HG02884 (cell line): ENCODE results near the gene MEGF6.

Source experiments
- ATAC-seq: cut with Tn5 transposase; IDR thresholded peaks from one replicate; pipeline ENCODE4 v1.9.1; 2021; ENCODE audit warnings: mild to moderate bottlenecking, moderate library complexity; ENCODE audit not compliant: unreplicated experiment

Gene MEGF6

DNA sequence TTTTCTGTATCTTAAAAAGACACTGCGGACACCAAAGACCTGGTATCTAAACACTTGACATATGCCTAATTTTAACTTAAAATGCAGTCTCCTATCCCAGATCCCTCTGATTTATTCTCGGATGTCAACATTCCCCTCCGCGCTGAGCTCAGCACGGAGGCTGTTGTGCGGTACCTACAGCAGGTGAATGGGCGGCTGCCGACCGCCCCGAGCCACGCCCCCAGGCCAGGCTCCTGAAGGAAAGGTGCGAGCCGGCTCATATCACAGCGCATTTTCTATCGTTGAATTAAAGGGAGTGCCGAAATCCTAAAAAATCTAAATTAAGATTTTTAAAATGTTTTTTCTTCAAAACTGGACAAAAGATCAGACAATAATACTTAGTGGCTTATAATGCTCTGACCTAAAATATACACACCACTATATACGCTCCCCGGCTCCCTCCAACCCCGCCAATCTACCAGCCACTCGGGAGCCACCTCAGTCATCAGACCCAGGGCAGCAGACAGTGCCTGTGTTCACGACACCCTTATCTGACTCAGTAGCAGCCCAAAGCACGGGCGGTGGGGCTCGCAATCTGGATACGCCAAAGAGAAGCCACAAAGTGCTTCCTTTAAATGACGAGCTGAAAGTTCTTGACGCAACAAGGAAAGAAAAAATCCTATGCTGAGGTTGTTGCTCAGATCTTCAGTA lies 34.5 kb upstream of the MEGF6 start:
- ATAC-seq = no peak

DNA sequence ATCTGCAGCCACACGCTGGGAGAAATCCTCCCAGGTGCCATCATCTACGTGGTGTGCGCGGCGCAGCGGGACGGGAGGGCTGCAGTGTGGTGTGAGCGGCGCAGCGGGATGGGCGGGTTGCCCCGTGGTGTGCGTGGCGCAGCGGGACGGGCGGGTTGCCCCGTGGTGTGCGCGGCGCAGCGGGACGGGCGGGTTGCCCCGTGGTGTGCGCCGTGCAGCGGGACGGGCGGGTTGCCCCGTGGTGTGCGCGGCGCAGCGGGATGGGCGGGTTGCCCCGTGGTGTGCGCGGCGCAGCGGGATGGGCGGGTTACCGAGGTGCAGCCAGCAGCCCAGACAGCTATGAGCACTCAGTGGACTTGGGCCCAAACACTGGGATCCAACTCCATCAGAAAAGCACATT lies 33.9 kb upstream of the MEGF6 start:
- no peak for ATAC-seq

DNA sequence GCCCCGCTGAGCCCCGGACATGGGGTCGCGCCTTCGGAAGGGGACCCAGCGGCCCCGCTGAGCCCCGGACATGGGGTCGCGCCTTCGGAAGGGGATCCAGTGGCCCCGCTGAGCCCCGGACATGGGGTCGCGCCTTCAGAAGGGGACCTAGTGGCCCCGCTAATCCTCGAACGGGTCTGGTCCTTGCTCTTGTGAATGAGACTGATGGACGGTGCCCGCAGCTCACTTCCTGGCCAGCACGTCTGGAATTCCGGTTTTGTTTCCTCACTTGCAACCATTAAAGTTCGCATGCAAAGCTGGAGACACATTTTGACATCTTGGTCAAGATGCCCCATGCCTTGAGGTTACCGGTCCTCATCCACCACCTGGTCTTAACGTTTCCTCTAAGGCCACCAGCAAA lies 33.0 kb upstream of the MEGF6 start:
- no peak for ATAC-seq

DNA sequence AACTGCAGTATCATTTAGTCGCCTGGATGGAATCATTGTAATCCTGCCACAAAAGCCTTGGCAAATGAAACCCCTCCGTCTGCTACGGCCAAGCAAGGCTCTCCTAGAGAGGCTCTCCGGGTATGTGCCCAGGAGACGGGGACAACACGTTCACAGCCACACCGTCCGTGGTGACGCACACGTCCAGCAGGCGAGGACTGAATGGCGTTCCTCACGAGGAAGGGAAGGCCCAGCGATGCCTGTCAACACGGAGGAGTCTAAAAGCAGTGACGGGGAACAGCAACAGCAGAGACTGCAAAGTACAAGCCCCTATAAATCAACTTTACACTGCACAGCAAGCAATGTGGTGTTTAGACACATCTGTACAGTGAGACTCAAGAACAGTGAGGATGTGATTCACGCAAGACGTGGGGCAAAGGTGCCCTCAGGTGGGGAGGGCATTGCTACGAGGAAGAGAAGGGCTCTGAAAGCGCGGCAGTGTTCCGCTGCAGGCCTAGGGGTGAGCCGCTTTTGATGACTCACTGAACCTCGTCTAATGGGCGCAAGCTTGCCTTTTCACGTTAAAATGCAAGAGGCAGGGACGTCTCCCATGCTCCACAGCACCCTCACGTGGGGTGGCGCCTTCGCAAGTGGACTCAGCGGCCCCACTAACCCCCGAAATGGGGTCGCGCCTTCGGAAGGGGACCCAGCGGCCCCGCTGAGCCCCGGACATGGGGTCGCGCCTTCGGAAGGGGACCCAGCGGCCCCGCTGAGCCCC lies 31.8 kb upstream of the MEGF6 start:
- no peak for ATAC-seq

DNA sequence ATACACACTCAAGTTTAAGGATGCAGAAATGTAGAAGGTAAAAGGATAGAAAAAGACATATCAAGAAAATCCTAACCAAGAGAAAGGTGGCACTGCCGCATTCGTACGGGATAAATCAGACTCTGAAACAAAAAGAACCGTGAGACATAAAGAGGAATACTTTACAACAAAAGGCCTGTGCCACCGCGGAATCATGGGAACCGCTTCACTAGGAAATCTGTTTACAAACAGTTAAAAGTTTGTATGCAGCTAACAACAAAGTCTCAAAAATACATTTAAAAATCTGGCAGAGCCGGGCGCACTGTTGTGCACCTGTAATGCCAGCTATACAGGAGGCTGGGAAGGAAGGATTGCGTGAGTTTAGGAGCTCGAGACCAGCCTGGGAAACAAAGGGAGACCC lies 30.5 kb upstream of the MEGF6 start:
- no peak for ATAC-seq

DNA sequence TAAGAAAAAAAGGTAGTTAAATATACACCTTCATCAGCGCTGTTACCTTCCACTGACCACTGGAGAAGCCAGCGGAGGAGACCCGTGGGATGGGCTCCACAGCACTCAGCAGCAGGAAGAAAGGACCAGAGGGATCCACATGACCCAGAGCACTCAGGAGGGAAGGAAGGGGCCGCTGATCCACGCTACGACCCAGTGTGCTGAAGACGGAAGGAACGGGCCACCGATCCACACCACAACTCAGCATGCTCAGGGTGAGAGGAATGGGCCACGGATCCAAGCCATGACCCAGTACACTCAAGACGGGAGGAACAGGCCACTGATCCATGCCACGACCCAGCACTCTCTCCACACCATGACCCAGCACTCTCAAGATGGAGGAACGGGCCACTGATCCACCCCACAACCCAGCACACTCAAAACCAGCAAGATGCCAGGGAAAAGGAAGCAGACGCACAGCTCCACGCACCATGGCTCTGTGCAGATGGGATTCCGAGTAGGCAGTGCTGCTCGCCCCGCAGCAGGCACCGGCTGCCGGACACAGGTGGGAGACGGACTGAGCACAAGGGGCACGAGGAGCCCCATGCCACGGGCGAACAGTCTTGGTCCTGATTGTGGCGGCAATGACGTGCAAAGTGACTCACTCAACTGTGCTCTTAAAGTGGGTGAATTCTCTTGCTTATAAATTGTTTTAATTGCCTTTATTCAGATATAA lies 29.9 kb upstream of the MEGF6 start:
- ATAC-seq = no peak

DNA sequence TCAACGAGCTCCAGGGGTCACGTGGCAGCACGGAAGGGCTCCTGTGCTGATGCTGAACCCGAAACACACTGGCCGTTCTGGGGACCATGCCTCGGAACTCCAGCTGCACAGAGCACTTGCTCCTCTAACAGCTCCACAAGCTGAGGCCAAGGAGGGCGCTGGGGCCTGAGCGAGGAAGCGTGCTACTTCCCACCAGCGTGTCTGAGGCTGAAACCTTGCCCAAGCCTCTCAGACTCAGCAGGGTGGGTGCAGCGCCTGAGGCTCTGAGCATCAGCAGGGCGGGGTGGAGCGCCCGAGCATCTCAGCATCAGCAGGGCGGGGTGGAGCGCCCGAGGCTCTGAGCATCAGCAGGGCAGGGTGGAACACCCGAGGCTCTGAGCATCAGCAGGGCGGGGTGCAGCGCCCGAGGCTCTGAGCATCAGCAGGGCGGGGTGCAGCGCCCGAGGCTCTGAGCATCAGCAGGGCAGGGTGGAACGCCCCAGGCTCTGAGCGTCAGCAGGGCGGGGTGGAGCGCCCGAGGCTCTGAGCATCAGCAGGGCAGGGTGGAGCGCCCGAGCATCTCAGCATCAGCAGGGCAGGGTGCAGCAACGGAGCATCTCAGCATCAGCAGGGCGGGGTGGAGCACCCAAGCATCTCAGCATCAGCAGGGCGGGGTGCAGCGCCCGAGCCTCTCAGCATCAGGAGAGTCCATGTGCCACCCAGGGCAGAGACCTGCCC lies 29.0 kb upstream of the MEGF6 start:
- ATAC-seq = no peak

DNA sequence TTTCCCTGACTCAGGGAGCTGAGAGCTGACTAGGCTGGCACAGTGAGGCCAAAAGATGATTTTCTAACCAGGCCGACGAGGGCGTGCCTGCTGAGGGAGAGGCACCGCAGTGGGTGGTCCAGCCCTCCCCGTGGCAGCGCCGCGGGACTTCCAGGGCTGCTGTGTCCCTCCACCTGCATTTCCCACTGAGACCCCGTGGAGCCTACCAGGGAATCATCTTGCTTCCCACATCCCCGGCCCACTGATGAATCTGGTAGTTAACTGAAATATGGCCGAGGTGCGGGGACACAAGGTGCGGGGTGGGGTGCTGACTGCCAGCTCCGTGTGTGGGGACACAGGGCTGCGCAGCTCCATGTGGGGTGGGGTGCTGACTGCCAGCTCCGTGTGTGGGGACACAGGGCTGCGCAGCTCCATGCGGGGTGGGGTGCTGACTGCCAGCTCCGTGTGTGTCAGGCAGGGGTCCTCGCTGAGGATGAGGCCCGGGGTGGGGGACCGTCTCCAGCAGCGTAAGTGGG lies 28.1 kb upstream of the MEGF6 start:
- no peak for ATAC-seq

DNA sequence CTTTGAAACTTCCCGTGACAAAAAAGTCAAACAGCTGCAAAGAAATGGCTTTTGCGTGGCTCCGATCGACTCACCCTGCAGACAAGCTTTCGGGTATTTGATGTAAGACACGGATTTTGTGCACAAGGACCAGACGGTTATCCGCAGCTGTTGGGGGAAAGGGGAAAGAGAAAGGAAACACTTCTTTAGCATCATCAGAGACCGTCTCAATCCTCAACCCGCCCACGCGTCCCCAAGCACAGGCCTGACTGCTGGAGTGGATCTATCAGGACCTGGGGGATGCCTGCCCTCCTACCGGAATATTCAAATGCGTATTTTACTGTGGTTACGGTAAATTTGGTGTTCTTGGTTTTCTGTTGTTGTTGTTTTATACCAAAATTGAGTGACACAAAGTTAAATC lies 27.4 kb upstream of the MEGF6 start:
- ATAC-seq = no peak

DNA sequence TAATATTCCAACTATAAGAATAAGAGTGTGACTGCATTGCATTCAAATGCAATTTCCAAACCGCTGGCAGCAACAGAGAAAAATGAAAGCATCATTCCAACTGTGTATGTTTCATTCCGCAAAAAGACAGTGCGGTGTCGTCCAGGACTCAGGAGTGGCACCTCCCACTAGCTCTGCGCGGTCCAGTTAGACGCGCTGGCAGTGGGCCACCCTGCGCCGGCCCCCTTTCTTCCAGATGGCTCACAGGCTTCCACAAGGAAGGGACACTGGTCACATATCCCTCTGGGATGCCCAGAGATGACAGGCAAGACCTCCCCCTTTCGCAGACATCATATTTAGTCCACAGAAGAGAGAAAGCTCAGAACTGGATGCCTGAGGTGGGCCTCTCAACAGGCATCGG lies 26.7 kb upstream of the MEGF6 start:
- ATAC-seq = no peak

DNA sequence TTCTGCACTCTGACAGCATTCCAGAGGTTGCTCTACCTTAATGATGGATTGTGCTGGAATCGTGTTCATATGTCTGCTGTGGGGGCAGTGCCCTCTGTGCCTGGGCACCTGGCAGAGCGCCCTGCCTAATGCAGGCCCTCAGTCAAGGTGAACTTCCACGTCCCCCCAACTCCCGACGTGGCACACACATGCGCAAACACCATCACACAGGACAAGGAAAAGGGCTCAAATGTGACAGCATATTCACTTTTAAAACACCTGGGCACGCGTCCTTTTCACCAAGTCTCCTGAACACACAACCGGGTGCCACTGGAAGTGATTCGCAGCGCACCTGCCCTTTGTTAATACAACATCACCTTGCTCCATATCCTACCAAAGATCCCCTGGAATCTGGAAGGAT lies 25.2 kb upstream of the MEGF6 start:
- no peak for ATAC-seq

DNA sequence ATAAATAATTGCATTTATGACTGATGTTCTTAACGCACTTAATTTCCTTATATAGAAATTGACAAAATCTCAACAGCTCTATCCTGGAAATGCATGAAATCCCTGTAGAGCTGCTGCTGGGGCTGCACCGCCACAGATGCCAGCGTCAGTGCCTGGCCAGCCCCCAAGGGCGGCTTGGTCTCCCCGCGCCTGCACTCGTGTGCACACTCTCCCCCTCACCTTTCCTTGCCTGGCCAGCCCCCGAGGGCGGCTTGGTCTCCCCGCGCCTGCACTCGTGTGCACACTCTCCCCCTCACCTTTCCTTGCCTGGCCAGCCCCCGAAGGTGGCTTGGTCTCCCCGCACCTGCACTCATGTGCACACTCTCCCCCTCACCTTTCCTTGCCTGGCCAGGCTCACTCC lies 24.8 kb upstream of the MEGF6 start:
- no peak for ATAC-seq

DNA sequence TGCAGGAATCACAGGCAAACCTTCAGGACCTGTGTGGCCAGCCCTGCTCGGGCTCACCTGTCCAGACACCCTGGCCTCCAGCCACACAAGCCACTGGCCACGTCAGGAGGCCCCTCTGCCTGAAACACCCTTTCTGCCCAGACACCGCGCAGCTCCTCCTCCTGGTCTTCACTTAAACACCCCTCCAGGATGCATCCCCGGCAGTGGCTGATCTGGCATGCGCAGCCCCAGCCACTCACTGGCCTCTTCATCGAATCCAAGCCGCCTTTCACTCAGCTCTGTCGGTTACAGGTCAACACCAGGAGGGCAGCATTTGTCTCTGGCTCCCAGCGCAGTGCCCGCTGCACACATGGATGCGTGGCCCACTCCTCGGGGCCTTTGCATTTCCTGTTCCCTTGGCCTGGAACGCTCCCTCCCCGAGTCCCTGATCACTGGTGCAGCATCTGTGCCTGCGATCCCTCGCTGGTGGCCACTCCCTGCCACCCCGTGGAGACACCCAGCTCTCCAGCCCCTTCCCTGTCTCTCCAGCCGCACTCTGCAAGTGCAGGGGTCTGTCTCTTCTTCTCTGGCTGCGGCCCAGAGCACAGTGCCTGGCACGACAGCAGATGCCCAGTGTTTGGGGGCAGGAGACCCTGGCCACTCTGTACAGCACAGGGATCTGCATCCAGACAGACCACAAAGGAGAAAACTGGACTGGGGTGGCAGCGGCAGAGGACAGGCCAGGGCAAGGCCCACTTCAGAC lies 22.9 kb upstream of the MEGF6 start:
- ATAC-seq = no peak

DNA sequence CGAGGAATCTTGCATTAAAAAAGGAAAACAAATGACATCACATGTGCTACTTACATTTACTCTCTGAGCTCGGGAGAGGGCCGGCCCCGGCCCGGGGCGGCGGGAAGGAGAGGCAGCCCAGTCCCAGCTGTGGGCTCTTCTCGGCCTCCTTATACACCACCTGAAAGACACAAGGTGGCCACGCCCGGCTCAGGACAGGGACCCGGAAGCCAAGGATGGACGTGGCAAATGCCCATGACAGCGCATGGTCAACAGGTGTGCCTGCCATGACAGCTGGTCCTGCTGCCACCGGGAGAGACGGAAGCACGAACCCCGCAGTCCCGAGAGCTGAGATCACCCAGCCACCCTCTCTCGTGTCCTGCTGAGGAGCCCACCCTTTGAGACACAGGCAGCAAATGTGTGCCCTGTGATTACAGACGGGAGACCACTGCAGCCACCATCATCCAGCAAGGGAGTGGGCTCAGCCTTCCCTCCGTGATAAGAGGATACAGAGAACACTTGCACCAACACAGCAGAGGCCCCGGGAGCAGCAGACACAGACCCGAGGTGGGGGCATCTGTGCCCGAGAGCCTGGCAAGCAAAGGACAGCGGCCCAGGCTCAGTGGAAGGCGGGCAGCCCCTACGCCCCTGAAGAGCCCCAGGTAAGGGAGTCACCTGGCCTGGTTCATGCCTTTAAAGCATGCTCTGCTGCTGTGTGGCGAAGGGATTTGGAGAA lies 22.2 kb upstream of the MEGF6 start:
- no peak for ATAC-seq

DNA sequence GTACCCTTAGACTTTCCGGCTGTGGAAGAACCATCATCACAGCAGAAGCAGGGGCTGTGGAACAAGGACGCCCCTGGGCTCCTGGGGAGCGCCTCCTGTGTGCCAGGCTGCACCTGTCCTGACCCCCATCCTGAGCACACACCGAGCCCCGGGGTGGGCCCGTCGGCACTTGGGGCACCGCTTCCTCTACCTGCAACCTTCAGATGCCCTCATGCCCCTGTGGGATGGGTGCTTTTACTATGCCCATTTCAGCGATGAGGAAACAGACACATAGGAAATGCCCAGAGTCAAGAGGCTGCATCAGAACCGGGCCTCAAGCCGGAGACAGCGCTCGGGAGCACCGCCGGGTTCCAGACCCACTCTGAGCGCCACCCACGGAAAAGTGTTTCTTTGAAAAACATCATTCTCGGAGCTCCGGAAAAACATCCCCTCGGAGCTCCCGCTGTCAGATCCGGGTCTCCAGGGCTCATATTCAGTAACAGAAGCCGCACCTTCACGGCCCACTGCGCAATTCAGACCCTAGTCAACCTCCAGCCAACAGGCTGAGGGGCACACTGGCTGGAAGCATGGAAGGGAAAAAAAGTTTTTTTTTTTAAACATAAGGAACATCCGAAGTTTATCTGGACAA lies 21.5 kb upstream of the MEGF6 start:
- no peak for ATAC-seq

DNA sequence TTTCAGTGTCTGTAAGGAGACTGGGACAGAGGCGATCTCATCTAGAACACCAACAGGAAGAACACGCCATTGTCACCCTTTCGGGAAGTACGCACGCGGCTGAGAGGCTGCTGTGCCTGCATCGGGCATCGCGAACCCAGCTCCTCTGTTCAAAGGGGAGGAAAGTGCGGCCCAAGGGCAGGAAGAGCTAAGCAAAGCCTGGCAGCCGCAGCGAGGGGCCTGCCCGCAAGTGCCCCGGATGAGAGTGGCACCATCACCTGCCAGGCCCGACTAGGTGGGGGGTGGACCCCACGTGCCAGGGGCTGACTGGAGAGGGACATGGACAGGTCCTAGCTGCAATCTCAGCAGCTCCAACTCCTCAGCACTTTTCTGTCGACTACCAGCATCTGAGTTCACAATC lies 21.0 kb upstream of the MEGF6 start:
- no peak for ATAC-seq

DNA sequence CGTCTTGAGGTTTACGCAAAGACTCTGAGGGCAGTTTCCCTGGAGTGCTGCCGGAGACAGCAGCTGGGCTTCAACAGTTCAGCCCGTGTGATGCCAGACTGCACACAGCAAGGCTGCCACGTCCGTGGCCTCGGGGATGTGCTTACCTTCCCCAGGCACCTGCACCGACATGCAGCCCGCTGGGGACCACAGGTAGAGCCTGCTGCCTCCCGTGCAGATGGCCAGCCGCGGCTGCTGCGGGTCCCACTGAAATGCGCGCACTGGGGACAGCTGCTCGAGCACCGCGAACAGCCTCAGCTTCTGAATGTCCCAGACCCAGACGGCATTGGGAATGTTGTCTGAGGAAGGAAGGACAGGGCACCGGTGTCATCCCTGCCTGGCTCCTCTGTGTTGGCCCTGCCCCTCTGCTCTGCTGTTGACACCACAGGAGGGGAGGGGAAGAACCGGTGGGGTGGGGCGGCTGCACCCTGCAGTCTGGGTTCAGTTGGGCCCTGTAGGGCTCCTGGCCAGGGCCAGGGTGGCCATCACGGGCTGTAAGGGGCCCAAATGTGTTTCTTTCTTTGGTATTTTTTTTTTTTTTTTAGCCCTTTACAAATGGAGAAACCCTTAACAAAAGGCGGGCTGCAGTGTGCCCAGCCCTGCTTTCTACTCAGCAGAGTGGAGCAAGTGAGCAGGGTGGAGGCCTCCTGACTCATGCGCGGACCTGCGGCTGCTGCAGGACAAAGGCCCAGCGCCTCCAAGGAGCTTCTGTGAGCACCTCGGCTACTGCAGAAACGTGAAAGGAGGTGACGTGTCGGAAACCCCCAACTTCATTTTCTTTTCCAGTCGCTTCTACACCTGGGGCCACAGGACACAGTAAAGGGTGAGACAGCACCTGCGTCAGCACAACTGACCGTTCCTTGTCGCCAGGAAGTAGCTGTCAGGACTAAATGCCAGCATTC lies 20.3 kb upstream of the MEGF6 start:
- ATAC-seq = no peak

DNA sequence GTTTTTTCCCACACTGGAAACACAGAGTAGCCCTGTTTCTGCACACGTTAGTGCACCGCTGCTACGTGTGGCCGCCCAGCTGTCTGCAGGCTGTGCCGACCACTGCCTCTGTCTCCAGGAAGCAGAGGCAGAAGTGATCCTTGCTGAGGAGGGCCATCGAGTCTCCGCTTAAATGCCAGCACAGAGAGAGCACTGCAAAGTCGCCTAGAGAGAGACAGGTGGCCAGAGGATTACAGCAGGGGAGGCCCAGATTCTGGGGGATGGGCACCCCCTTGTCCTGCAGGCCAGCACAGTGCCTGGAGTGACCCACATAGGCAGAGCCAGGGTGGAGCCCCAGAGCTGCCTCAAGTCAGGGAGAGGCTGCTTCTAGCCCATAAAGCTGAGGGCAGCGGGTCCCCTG lies 19.6 kb upstream of the MEGF6 start:
- ATAC-seq = no peak
